ENCODE results near the gene TLE5.

DNA sequence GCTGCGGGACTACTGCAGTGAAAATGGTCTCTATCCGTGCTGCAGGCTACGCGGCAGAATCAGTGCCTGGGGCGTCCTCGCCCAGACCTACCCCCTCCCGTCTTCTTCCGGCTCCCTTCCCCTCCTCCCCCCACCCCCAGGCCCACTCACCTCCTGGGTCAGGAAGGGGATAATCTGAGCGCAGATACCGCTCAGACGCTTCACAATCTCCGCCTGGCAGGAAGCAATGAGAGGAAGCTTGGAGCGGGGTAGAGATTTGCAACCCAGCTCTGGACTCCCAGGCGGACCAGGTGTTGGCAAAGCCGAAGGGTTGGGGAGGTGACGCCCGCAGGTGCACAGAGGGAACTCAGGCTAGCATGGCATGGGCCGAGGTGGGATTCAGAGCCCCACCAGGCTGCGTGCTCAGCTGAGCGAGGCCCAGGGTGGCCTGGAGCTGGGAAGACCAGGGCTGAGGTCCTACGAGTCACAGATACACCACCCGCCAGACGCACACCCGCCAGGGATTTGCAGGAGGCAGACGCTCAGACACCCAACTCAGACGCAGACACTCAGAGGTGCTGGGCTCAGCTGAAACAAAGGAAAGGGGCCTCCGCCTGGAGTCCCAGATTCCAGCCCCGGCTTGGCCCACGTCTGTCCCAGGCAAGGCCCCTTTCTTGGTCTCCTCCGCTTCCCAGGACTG lies 37.3 kb downstream of the TLE5 start:
- TF ChIP-seq POLR2A (IDR thresholded peaks at IDR 0.05; ENCODE audit: low read length) (no peak), GATA1 (IDR thresholded peaks at IDR 0.05; ENCODE audit: low read depth, low read length) (no peak)
